Hindlimb muscle (tissue), 1 donor: ENCODE measurements around the gene RPS3A. TPM values are rescaled to one million over a fixed set of nuclear protein-coding genes. Genes with fewer than 3 reads are reported as not detected.
"Not testable (repeated sequence)": the region's sequence is repeated elsewhere in the genome, so short reads cannot be mapped to it uniquely, and the experiment has no call there.

Experiments
- DNase-seq: peaks from one replicate; pipeline ENCODE4 v3.0.0-alpha.2; 2013
- polyA plus RNA-seq: library from polyadenylated mRNA; unstranded; fragments of 120-200 nt; gene quantifications from one replicate; pipeline ENCODE4 v1.2.1, GENCODE V29; 2013; ENCODE audit not compliant: insufficient read length

The RPS3A gene
- polyA plus RNA-seq, 1 donor, result 4,907 TPM

DNA sequence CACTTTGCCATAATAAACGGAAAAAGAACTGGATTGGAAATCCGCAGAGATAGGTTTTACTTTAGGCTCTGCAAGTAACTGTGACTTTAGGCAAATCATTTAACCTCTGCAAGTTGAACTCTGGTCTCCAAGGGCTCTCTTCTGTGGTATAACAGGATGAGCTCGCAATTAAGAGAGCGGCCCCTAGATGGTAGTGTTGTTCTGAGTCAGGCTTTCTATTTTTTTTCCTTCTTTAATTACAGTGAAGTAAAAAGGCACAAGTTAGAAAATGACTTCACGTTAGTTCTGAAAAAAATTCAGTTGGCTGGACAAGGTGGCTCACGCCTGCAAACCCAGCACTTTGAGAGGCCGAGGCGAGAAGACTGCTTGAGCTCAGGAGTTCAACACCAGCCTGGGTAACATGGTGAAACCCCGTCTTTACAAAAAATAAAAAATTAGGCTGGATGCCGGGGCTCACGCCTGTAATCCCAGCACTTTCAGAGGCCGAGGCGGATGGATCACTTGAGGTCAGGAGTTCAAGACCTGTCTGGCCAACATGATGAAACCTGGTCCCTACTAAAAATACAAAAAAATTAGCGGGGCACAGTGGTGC, 18.0 kb downstream of the RPS3A start:
- peak; percentile 63 for DNase-seq

DNA sequence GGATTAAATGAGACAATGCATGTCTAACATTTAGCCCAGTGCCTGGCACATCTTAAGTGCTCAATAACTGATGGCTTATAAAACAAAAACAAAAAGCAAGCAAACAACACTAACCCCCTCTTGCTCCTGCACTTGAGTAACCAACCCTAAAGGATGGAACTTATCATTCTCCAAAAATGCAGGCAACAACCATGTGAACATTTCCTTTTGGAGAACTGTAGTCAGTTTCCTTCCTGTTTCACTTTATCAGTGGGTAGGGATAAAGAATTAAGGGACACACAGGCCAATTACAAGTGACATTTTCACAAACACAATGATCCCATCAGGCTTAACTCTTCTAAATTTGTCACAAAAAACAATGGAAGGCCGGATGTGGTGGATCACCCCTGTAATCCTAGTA, 30.4 kb downstream of the RPS3A start:
- no peak for DNase-seq

DNA sequence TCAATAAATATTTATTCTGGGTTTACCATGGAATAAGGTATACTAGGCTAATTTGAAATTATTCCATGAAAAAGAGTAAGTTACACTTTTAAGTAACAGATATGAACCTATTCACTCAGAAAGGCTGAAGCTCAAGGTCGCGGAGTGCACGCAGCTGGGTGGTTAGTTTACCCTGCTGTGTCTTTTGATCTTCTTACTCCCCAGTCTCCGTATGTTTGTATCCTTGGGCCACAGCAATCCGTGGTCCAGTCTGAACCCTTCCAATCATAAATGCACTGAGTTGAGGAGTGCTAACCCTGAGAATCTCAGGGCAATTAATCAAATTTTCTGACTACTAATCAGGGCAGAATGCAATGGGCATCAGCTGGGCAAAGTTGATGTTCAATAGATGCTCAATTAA, 33.9 kb downstream of the RPS3A start:
- no peak for DNase-seq

DNA sequence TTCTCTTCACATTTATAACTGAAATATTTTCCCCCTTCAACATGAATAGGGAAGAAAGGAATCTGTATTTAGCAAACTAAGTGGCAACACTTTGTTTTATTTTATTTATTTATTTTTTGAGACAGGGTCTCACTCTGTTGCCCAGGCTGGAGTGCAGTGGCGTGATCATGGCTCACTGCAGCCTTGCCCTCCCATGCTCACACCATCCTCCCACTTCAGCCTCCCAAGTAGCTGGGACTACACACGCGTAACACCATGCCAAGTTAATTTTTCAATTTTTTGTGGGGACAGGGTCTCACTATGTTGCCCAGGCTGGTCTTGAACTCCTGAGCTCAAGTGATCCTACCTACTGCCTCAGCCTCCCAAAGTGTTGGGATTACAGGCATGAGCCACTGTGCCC, 36.6 kb downstream of the RPS3A start:
- not testable (repeated sequence) for DNase-seq

DNA sequence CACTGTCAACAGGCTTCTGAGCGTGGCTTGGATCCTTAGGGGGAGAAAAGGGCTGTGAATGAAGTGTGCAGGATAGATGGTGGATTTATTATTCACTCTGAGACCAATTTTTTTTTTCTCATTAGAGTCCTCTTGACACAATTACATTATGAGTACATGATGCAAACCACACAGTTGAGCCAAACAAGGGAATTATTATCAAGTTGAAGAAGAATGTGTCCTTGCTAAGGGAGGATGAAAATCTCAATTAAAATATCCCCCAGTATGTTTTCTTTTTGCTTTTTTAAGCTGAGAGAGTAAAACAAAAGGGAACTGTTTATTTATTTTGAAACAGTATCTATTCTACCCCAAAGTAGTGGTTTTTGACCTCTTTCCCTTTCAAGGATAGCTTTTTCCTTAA, 40.4 kb downstream of the RPS3A start:
- DNase-seq, result no peak

DNA sequence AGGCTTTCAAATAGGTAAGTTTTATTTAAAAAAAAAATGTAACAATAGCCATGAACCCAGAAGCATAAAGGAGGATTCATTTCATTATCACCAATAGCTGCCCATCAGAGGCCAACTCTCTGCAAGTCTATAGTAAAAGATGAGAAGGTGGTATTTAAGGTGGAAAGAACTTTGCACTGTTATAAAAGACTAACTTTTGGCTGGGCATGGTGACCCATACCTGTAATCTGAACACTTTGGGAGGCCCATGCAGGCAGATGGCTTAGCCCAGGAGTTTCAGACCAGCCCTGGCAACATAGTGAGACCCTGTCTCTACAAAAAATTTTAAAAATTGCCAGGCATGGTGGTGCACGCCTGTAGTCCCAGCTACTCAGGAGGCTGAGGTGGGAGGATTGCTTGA, 43.3 kb downstream of the RPS3A start:
- DNase-seq, result no peak

DNA sequence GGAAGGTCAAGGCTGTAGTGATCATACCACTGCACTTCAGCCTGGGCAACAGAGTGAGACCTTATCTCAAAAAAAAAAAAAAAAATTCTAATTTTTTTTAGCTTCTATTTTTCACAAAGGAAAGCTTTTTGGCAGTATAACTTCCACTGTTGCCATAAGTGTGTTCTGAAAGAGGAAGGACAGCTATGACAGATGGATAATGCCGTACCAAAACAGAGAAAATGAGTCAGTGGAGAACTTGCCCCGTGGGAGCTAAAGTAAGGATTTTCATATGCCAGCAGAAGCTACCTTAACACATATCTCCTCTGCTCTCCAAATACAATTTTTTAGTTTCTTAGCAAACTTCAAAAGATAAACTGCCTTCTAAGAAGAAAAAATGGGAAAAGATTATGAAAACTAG, 43.7 kb downstream of the RPS3A start:
- DNase-seq, result no peak

DNA sequence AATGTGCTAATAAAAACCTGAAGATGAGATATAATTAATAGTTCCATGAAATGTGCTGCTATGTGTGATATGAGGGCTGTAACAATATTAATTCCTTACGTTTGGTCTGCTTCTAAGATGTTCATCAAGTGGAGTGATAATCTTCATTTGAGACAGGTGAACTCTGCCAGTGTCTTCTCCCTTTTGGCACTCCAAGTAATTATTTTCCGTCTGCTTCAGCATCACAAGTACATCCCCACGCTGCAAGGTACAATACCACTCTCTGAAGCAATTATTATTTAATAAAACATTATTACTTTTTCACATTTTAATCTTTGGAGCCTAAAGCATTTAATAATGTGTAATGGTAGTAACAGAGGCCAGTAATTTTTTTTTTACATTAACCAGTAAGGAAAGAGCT, 44.4 kb downstream of the RPS3A start:
- no peak for DNase-seq

DNA sequence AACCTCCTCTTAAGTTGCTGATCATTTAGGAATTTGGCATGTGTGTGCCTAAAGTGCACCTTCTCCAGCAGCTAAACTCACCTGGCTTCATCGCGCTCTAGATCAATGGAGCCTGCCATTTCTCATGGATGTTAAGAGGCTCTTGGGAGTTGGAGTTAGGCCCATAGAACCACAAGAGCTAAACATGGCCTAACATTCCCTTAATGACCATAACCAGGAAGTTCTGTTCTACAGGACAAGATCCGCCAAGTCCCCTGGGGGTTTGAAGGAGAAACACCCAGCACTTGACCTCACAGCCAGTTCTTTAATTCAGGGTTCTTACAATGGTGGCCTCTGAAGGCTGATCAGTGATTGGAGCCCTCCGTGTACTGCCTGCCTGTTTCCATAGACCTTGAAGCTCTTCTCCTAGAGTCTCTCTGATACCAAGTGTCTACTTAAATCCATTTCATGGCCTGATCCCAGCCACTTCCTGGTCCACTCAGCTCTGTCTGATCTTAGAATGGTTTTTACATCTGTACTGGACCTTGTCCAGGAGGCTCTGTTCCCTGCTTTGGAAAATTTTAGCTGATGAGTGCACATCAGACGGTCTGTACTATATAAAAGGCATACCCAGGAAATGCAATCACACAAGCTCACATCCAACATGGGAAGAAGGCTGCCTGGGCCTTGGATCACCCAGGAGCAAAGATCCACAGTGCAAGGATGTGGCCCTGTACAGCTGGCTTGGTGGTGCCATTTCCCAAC, 45.1 kb downstream of the RPS3A start:
- DNase-seq, result peak; percentile 48

DNA sequence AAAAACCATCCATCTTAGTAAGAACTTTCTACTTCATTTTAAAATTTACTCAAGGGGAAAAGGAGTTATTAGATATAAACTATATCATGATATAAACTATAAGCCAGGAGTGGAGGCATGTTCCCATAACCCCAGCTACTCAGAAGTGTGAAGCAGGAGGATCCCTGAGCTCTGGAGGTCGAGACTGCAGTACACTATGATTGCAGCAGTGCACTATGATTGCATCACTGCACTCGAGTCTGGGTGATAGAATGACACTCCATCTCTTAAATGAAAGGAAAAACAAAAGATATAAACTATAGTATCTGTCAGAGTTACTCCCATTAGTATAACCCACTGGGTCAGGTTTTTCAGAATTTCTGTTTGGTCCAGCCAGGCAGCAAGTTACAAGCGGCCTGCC, 47.6 kb downstream of the RPS3A start:
- DNase-seq, result no peak

DNA sequence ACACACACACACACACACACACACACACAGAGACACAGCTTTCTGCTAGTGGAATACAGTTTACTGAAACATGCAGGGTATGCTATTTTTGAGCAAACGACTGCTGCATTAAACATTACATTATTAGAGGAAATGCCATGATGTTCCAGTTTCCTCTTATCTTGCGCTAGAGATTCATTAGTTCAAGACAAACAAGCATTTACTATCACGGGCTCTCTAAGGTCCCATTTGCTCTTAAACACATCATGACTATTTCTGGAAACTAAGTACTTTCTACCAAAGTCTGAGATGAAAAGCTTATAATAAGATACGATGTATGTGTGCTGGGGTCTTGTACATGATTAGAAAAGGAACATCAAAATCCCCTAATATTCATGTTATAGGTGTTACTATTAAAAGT, 48.8 kb downstream of the RPS3A start:
- DNase-seq, result no peak

DNA sequence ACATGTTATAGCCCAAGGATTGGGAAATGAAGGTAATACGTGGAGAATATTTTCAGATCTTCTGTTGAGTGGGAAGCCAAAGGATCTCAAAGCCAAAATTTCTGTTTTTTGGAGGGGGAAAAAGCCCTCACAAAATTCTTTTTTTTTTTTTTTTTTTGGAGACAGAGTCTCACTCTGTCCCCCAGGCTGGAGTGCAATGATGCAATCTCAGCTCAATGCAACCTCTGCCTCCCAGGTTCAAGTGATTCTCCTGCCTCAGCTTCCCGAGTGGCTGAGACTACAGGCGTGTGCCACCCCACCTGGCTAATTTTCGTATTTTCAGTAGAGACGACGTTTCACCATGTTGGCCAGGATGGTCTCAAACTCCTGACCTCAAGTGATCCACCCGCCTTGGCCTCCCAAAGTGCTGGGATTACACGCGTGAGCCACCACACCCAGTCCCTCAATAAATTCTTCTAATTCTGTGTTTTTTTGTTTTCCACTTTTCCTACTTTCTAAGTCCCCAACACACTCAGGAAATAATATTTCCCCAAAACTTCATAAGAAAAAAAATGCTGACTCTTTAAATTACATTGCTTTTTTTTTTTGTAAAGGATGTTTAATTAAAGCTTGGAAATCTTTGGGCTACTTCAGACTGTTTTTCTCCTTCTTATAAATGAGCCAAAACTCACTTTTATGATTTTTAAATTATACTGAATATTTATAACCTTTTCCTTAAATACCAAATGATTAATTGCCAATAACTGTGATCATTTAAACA, 51.6 kb downstream of the RPS3A start:
- DNase-seq, result no peak

DNA sequence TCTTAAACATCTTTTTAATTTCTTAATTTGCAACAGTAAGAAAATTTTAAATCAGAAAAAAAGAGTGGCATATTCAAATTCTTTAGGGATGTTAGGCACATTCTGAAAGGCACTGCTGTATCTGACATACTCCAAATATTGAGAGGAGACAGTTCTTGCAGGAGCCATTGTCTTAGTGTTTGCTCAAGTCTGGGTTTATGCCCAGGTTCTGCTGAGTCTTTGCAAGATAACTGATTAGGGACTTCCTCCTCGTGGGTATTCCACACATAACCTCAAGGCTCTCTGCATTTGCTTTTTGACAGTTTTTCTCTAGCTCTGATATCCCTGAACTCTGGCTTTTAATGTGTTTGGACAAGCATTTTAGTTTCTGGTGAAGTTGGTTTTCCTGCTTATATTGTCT, 52.6 kb downstream of the RPS3A start:
- DNase-seq, result no peak

DNA sequence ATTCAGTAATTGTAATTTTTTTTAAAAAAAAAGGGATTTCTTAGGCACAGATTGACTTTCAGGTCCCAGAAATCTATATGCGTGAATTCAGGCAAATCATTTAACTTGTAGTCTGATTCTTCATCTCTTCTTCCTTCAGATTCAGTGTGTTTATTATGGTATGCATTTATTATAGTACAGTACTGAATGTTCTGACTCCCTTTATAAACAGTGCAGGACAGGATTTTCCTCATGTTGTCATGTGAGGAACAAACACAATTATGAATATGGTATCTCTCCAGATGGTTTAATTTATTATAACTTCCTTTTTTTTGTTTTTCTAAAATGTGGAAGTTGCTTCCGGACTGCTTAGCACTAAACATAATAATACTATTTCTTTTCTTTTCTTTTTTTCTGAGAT, 54.2 kb downstream of the RPS3A start:
- DNase-seq, result no peak

Other genes starting within 250 kb of the RPS3A start
- 25.7 TPM for gene LRBA, start 84.3 kb upstream of the RPS3A start, polyA plus RNA-seq
- gene PRSS48, start 177.5 kb downstream of the RPS3A start, polyA plus RNA-seq, result not detected
- gene SH3D19, start 226.0 kb downstream of the RPS3A start, polyA plus RNA-seq, result 26.1 TPM